K562 (cell line): ENCODE measurements around the gene ITSN1. TPM values are rescaled to one million over a fixed set of nuclear protein-coding genes. Genes with fewer than 3 reads are reported as not detected.

ENCODE experiments used
- BACH1 ChIP-seq: fragments of 200-800 bp; sonication (Bioruptor generic); IDR thresholded peaks from 2 replicates; pipeline ENCODE4 v1.6.1; 2016; ENCODE audit warnings: missing genetic modification characterization, missing compliant biosample characterization
- CHD2 ChIP-seq: IDR thresholded peaks from 2 replicates; pipeline ENCODE4 v1.6.1; 2011; ENCODE audit warnings: low read depth, low read length
- MYBL2 ChIP-seq, 2 experiments: fragments of 450-650 bp in 1 of 2; sonication (generic) in 1 of 2; formaldehyde crosslinking in 1 of 2; IDR thresholded peaks; 2 replicates each; pipeline versions ENCODE4 v1.6.1 to v1.8.1; 2017 to 2022; ENCODE audit warnings: borderline replicate concordance in 1 of 2, inconsistent platforms in 1 of 2, low read depth in 1 of 2, mild to moderate bottlenecking in 1 of 2, missing genetic modification reagents in 1 of 2, moderate library complexity in 1 of 2
- NCOA4 ChIP-seq: fragments of 450-650 bp; IDR thresholded peaks from 2 replicates; pipeline ENCODE4 v1.6.1; 2018; ENCODE audit warnings: mild to moderate bottlenecking; ENCODE audit not compliant: partially characterized antibody
- NFXL1 ChIP-seq: fragments of 450-650 bp; formaldehyde crosslinking; IDR thresholded peaks from 2 replicates; pipeline ENCODE4 v1.4.0; 2021; ENCODE audit warnings: mild to moderate bottlenecking
- PURB ChIP-seq: sonication (generic); formaldehyde crosslinking; IDR thresholded peaks from 2 replicates; pipeline ENCODE4 v1.9.0; 2021; ENCODE audit warnings: low read depth, mild to moderate bottlenecking, missing genetic modification reagents
- RAD21 ChIP-seq, 2 experiments: fragments of 250-450 bp in 1 of 2; fragments of 450-650 bp in 1 of 2; sonication (Bioruptor Pico) in 1 of 2; formaldehyde crosslinking in 1 of 2; IDR thresholded peaks in 1 of 2; conservative IDR thresholded peaks in 1 of 2; 2 replicates each; pipeline versions ENCODE4 v1.4.0 to v1.8.0; 2020 to 2022; ENCODE audit warnings: mild to moderate bottlenecking in 2 of 2, moderate library complexity in 1 of 2
- RBM17 ChIP-seq: fragments of 200-400 bp; formaldehyde crosslinking; IDR thresholded peaks from 2 replicates; pipeline ENCODE4 v1.6.1; 2017; ENCODE audit warnings: low read depth, mild to moderate bottlenecking, low read length, borderline replicate concordance
- SIN3B ChIP-seq: fragments of 450-650 bp; IDR thresholded peaks from 2 replicates; pipeline ENCODE4 v1.6.1; 2017; ENCODE audit warnings: low read depth, mild to moderate bottlenecking, moderate library complexity
- SMARCC2 ChIP-seq: fragments of 450-650 bp; IDR thresholded peaks from 2 replicates; pipeline ENCODE4 v1.6.1; 2017; ENCODE audit warnings: antibody characterized with exemption, moderate library complexity, mild to moderate bottlenecking, low read depth
- TOE1 ChIP-seq, 2 experiments: fragments of 450-650 bp in 1 of 2; sonication (generic) in 1 of 2; formaldehyde crosslinking in 1 of 2; IDR thresholded peaks; 2 replicates each; pipeline versions ENCODE4 v1.7.1 to v1.8.0; 2016 to 2022; ENCODE audit warnings: borderline replicate concordance in 2 of 2, mild to moderate bottlenecking in 2 of 2, antibody characterized with exemption in 1 of 2, inconsistent platforms in 1 of 2, low read depth in 1 of 2, missing genetic modification reagents in 1 of 2, moderate library complexity in 1 of 2
- TSC22D4 ChIP-seq: fragments of 450-650 bp; IDR thresholded peaks from 2 replicates; pipeline ENCODE4 v1.6.1; 2016; ENCODE audit warnings: missing genetic modification characterization, missing biosample characterization, control low read depth
- WHSC1 ChIP-seq: IDR thresholded peaks from one replicate; pipeline ENCODE4 v1.6.1; 2012; ENCODE audit warnings: low read length, control low read depth, inconsistent platforms
- ZFX ChIP-seq: sonication (generic); formaldehyde crosslinking; IDR thresholded peaks from 2 replicates; pipeline ENCODE4 v1.8.0; 2022; ENCODE audit warnings: mild to moderate bottlenecking, missing genetic modification reagents, moderate library complexity
- ZNF175 ChIP-seq: fragments of 200-800 bp; sonication (Bioruptor generic); IDR thresholded peaks from 2 replicates; pipeline ENCODE4 v1.6.1; 2016; ENCODE audit warnings: low read depth, mild to moderate bottlenecking, missing genetic modification characterization, missing compliant biosample characterization
- ZNF444 ChIP-seq: fragments of 250-450 bp; sonication (Bioruptor Pico); IDR thresholded peaks from 2 replicates; pipeline ENCODE4 v1.4.0; 2020; ENCODE audit warnings: mild to moderate bottlenecking, moderate library complexity
- ZNF830 ChIP-seq: fragments of 250-450 bp; sonication (Bioruptor Pico); IDR thresholded peaks from 2 replicates; pipeline ENCODE4 v1.5.0; 2021; ENCODE audit warnings: mild to moderate bottlenecking
- polyA plus RNA-seq, 8 experiments: library from polyadenylated mRNA; depleted of rRNA in 4 of 8; stranded (reverse) in 5 of 8; unstranded in 3 of 8; fragments of >200 nt; fragmentation: Nextera tagmentation in 2 of 8; fragmentation: Illumina TruSeq in 1 of 8; extraction: Ambion mirVana in 2 of 8; extraction: Trizol in 1 of 8; gene quantifications; 2 replicates each; pipeline versions ENCODE4 v1.2.1 to v1.2.3, GENCODE V29; 2011 to 2014; ENCODE audit warnings: inconsistent platforms in 1 of 8, missing spikeins in 1 of 8
- total RNA-seq, 7 experiments: library from RNA; depleted of rRNA in 6 of 7; stranded (reverse); fragments of >200 nt in 6 of 7; fragmentation: Illumina TruSeq in 2 of 7; extraction: Trizol in 2 of 7; gene quantifications; 2 replicates each; pipeline versions ENCODE4 v1.2.1 to v1.2.3, GENCODE V29; 2011 to 2021; ENCODE audit warnings: low replicate concordance in 1 of 7
- TF ChIP-seq, protein P1 (sequence below): fragments of 450-650 bp; IDR thresholded peaks from 2 replicates; pipeline ENCODE4 v1.7.0; 2016; ENCODE audit warnings: borderline replicate concordance
- TF ChIP-seq, protein P2 (sequence below): fragments of 250-450 bp; sonication (Bioruptor Pico); IDR thresholded peaks from 2 replicates; pipeline ENCODE4 v1.8.0; 2022; ENCODE audit warnings: moderate library complexity, mild to moderate bottlenecking, inconsistent platforms
- TF ChIP-seq, protein P3 (sequence below): fragments of 450-650 bp; formaldehyde crosslinking; IDR thresholded peaks from 2 replicates; pipeline ENCODE4 v1.4.0; 2022; ENCODE audit warnings: missing genetic modification characterization
- TF ChIP-seq, protein P4 (sequence below): IDR thresholded peaks from 2 replicates; pipeline ENCODE4 v1.6.1; 2016; ENCODE audit warnings: missing genetic modification characterization, missing compliant biosample characterization

The ITSN1 gene
- total and polyA plus RNA-seq, 9 of the 15 experiments (the other 6 are each of a cell fraction or from before 2014, with no cell fraction given), result 1.1 to 12.6 (median 4.8) TPM

DNA sequence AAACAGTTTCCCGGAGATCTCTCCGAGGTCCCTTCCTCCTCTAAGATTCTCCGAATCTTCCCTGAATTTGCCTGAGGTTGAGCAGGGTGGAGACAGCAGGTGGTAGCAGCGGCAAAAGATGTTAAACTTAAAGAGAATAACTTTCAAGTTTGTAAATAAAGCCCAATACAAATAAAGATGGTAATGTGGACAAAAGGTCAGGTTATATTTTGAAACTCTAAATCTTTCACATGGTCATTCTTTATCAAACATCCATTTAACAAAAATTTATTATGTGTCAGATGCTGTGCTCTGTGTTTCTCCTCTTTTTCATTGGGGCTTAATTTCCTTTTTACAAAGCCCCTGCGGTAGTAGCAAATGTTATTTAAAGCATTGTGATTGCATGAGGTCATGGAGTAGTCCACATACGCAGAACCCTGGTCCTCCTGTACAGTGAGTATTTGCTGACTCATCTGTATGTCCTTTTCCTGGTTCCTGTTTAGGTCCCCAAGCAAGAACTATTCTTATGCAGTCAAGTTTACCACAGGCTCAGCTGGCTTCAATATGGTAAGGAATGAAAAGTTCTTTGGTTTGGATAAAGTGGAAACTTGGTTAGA lies 119.2 kb downstream of the ITSN1 start (continued):
- TF ChIP-seq, protein P1, sequence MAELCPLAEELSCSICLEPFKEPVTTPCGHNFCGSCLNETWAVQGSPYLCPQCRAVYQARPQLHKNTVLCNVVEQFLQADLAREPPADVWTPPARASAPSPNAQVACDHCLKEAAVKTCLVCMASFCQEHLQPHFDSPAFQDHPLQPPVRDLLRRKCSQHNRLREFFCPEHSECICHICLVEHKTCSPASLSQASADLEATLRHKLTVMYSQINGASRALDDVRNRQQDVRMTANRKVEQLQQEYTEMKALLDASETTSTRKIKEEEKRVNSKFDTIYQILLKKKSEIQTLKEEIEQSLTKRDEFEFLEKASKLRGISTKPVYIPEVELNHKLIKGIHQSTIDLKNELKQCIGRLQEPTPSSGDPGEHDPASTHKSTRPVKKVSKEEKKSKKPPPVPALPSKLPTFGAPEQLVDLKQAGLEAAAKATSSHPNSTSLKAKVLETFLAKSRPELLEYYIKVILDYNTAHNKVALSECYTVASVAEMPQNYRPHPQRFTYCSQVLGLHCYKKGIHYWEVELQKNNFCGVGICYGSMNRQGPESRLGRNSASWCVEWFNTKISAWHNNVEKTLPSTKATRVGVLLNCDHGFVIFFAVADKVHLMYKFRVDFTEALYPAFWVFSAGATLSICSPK, result no peak
- TF ChIP-seq TOE1 (IDR thresholded peaks at IDR 0.05; ENCODE audit: borderline replicate concordance) (no peak), TOE1 (CRISPR knock-in tag; IDR thresholded peaks at IDR 0.05; ENCODE audit: borderline replicate concordance, low read depth) (no peak), TSC22D4 (no peak), WHSC1 (no peak), CHD2 (no peak), PURB (no peak), SMARCC2 (peak; percentile 64), BACH1 (tag) (peak; percentile 98), NCOA4 (no peak), MYBL2 (IDR thresholded peaks at IDR 0.05; ENCODE audit: low read depth) (no peak), MYBL2 (CRISPR knock-in tag; IDR thresholded peaks at IDR 0.05; ENCODE audit: borderline replicate concordance) (no peak), ZNF175 (CRISPR knock-in tag) (no peak), RBM17 (no peak), ZNF444 (CRISPR knock-in tag) (no peak), NFXL1 (no peak), RAD21 (CRISPR knock-in tag; conservative IDR thresholded peaks at IDR 0.05 in 1 of 2, IDR thresholded peaks at IDR 0.05 in 1 of 2) (no peak; a peak in 1 of 4 replicates), ZFX (CRISPR knock-in tag) (no peak), SIN3B (no peak), ZNF830 (CRISPR knock-in tag) (no peak)
- TF ChIP-seq, protein P2, sequence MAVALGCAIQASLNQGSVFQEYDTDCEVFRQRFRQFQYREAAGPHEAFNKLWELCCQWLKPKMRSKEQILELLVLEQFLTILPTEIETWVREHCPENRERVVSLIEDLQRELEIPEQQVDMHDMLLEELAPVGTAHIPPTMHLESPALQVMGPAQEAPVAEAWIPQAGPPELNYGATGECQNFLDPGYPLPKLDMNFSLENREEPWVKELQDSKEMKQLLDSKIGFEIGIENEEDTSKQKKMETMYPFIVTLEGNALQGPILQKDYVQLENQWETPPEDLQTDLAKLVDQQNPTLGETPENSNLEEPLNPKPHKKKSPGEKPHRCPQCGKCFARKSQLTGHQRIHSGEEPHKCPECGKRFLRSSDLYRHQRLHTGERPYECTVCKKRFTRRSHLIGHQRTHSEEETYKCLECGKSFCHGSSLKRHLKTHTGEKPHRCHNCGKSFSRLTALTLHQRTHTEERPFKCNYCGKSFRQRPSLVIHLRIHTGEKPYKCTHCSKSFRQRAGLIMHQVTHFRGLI (CRISPR knock-in tag), result no peak
- TF ChIP-seq, protein P3, sequence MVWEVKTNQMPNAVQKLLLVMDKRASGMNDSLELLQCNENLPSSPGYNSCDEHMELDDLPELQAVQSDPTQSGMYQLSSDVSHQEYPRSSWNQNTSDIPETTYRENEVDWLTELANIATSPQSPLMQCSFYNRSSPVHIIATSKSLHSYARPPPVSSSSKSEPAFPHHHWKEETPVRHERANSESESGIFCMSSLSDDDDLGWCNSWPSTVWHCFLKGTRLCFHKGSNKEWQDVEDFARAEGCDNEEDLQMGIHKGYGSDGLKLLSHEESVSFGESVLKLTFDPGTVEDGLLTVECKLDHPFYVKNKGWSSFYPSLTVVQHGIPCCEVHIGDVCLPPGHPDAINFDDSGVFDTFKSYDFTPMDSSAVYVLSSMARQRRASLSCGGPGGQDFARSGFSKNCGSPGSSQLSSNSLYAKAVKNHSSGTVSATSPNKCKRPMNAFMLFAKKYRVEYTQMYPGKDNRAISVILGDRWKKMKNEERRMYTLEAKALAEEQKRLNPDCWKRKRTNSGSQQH (CRISPR knock-in tag), result no peak
- TF ChIP-seq, protein P4, sequence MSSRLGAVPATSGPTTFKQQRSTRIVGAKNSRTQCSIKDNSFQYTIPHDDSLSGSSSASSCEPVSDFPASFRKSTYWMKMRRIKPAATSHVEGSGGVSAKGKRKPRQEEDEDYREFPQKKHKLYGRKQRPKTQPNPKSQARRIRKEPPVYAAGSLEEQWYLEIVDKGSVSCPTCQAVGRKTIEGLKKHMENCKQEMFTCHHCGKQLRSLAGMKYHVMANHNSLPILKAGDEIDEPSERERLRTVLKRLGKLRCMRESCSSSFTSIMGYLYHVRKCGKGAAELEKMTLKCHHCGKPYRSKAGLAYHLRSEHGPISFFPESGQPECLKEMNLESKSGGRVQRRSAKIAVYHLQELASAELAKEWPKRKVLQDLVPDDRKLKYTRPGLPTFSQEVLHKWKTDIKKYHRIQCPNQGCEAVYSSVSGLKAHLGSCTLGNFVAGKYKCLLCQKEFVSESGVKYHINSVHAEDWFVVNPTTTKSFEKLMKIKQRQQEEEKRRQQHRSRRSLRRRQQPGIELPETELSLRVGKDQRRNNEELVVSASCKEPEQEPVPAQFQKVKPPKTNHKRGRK (tag), result no peak
